Activated naive CD4-positive, alpha-beta T cell treated with Interleukin-2 at 50 U/mL for 16 hours (primary cell): ENCODE measurements around the gene MSMO1.
"Not testable (repeated sequence)": the region's sequence is repeated elsewhere in the genome, so short reads cannot be mapped to it uniquely, and the experiment has no call there.

Source experiments
- DNase-seq: peaks from one replicate; pipeline ENCODE4 v3.0.0-alpha.2; 2020

The MSMO1 gene

DNA sequence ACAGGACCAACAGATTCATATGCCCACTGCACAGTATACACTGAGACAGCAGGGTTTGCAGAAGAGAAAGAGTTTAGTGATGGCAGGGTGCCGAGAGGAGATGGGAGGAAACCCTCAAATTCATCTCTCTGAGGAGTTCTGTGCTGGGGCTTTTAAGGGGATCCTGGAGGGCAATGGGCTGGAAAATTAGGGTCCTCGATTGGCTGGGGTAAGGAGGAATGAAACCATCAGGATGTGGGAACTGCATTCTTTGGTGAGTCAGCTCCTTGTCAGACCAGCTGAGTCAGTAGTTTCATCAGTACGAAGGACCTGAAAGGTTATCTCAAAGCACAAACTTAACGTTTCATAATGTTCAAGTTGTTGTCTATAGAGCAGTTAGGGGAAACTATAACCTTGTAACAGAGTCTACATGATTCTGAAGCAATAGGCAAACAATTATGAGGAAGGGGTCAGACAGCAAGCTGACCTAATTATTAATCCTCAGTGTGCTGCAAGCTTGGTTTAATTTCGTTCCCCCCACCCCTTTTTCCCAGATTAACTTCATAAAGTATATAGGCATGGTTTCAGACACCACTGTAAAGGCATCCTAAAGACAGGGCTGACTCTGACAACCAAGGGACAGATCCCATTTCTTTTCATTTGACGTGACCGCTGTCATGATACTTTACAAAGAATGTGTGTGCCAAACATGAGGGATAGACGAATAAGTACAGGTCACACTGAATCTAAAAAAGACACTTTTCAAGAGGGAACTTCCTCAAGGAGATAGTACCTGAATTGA lies 1.5 kb upstream of the MSMO1 start:
- no peak for DNase-seq

- no peak for DNase-seq
Observed at GRCh38 chr4:165326831-165327210, 648 bp upstream of the MSMO1 start.

GRCh38 chr4:165328101-165328425 lies 594 bp downstream of the MSMO1 start:
- no peak for DNase-seq

DNA sequence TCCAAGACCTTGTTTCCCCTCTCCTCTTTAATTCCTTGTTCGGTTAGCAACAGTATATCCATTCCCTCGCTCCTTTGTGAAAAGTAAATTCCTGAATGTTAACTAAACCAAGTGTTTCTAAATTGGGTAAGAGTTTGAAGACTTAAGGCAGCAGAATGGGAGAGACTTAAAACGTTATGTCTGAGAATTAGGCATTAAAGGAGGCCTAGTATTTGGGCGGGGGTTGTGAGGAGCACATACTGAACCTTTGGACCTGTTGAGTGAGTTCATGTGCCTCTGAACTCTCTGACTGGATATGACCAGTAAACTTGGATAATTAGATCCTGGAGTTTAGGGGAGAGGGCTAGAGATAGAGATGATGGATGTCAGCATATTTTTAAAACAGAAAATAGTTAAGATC lies 1.2 kb downstream of the MSMO1 start:
- DNase-seq: no peak

GRCh38 chr4:165330071-165330470 lies 2.6 kb downstream of the MSMO1 start:
- no peak for DNase-seq

- DNase-seq: no peak
Observed at GRCh38 chr4:165330666-165331065, 3.2 kb downstream of the MSMO1 start.

DNA sequence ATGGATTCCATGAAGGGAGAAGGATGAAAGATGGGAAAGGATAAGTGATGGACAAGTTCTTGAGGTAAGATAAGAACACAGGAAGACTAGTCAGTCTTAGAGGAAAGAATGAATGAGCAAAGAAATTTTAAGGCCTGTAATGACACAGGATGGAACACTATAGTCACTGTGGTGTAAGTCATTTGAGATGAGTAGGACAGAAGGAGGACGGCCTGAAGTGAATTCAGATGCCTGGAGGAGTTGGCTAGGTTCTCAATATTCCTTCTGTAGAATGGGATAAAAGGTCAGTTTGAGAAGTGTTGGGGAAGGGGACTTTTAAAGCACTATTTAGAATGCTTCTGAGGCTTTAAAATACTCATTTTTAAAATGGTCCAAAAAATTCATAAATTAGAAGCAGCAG lies 3.9 kb downstream of the MSMO1 start:
- no peak for DNase-seq

DNA sequence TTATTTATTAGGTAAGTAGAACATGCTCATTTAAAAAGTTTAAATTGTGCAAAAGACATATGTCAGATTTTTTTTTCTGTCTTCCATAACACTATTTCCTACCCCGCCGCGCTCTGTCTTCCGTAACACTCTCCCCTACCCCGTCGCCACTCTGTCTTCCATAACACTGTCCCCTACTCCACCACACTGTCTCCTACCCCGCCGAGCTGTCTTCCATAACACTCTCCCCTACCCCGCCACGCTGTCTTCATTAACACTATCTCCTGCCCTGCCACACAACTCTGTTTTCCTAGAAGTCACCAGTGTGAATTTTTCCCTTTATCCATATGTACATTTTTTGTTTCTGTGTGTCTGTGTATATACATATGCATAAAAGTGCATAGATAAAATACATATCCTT lies 4.4 kb downstream of the MSMO1 start:
- DNase-seq: no peak

DNA sequence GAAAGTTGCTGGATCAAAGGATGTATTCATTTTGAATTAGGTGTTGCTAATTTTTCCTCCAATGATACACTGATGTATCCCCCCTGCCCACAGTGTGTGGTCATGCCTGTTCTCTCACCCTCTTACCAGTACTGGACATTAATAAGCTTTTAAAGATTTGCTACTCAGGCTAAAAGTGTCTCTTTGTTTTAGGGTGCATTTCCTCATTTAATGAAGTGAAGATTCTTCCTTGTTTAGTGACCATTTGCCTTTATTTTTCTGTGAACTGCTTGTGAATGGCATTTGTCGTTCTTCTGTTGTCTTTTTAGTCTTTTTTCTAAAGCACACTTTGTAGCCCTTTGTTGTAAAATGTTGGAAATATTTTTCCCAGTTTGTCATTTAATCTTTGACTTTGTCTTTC lies 5.0 kb downstream of the MSMO1 start:
- no peak for DNase-seq

GRCh38 chr4:165335163-165335703 lies 7.8 kb downstream of the MSMO1 start:
- no peak for DNase-seq

GRCh38 chr4:165336743-165337142 lies 9.3 kb downstream of the MSMO1 start:
- DNase-seq: no peak

- not testable (repeated sequence) for DNase-seq
Observed at GRCh38 chr4:165342340-165342739, 14.9 kb downstream of the MSMO1 start.

DNA sequence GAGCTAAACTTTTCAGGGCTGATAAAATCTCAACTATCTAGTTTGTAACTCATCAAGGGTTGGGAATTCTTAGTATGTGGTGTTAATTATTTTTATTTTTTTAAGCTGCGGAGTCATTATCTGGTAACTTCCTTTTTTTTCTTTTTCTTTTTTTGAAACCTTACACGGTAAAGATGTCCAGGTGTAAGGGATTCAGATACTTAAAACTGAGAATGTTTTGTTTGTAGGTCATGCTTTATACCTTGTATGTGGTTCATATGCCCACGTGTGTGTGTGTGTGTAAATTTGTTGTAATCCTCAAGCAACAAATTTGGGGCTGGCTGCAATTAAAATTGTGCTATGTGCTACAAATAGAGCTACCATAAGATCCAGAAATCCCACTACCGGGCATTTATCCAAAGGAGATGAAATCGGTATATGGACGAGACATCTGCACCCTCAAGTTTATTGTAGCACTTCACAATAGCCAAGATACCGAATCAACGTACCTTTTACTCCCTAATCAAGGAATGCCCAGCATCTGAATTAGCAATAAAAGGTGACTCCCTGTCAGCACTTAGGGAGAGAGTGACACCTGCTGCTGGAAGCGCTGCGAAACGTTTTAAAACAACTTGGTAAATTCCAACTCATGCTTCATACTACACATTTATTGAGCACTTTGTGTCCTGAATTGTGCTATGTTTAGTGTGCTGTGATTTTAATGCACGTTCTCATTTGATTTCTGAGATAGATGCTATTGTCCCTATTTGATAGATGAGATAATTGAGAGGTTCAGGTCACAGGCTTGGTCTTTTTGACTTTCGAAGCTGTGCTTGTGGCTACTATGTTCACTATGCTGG lies 16.1 kb downstream of the MSMO1 start:
- DNase-seq: no peak

DNA sequence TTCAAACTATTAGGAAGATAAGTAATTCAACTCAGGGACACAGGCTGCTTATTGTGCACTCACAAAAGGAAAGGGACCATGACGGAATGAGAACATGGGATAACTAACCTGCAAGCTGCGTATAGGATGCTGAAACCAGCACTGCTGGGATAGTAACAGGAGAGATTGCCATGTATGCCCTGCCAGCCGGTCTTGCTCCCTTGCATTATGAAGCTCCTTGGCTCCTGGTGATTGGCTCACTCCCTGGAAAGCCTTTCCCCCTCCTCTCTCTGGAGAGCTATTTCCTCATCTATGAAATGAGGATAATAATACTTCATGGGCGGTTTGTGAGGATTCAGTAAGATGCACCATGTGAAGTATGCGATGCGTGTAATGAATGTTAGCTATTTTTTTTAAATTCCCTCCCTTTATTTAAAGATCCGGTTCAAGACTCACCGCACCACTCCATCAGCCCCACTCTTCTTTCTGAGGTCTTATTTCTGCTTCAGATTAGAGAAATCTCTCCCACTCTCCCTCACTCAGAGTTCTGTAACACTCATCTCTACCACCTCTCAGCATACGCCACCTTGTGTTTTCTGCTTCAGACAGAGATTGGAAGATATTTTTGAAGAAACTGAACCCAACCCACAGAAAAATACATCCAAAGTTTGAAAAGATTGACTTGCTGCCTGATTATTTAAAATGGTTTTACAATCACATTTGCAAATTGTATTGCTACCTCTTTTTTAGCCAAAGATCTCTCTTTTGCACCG lies 18.4 kb downstream of the MSMO1 start:
- no peak for DNase-seq

- no peak for DNase-seq
Observed at GRCh38 chr4:165347647-165348569, 20.4 kb downstream of the MSMO1 start.

- no peak for DNase-seq
Observed at GRCh38 chr4:165351359-165352130, 24.1 kb downstream of the MSMO1 start.

GRCh38 chr4:165355900-165356300 lies 28.4 kb downstream of the MSMO1 start:
- DNase-seq: no peak

GRCh38 chr4:165359506-165359905 lies 32.0 kb downstream of the MSMO1 start:
- no peak for DNase-seq

- DNase-seq: no peak
Observed at GRCh38 chr4:165360041-165360695, 32.7 kb downstream of the MSMO1 start.

GRCh38 chr4:165360985-165361670 lies 33.7 kb downstream of the MSMO1 start:
- DNase-seq: no peak
